ENCODE data around the gene ADAM11. TPM values are rescaled to one million over a fixed set of nuclear protein-coding genes. Genes with fewer than 3 reads are reported as not detected.

The ADAM11 gene
- total RNA-seq, 1 experiment from 2014 or later, result 0.12 TPM

- peak; percentile 28 for DNase-seq (ENCODE audit: low read depth)
Observed at GRCh38 chr17:44830359-44831288, 71.8 kb downstream of the ADAM11 start.

- DNase-seq (ENCODE audit: low read depth), result no peak
Observed at GRCh38 chr17:44831371-44831770, 72.6 kb downstream of the ADAM11 start.

Other genes starting within 250 kb of the ADAM11 start
- 22.4 and 41.3 TPM in 2 replicates for gene FZD2, start 201.5 kb upstream of the ADAM11 start, total RNA-seq (2014; rRNA removed; shearing (Covaris generic))
- gene MEIOC, start 102.5 kb upstream of the ADAM11 start, total RNA-seq (2014; rRNA removed; shearing (Covaris generic)), result not detected in 2 replicates
- gene CCDC43, start 69.2 kb upstream of the ADAM11 start, total RNA-seq (2014; rRNA removed; shearing (Covaris generic)), result 23.5 and 26.1 TPM in 2 replicates
- gene DBF4B, start 50.3 kb upstream of the ADAM11 start, total RNA-seq (2014; rRNA removed; shearing (Covaris generic)), result 9.2 and 17.1 TPM in 2 replicates
- 7.6 and 19.5 TPM in 2 replicates for gene GJC1, start 71.3 kb downstream of the ADAM11 start, total RNA-seq (2014; rRNA removed; shearing (Covaris generic))
- gene HIGD1B, start 88.9 kb downstream of the ADAM11 start, total RNA-seq (2014; rRNA removed; shearing (Covaris generic)), result not detected in 2 replicates
- 131 and 157 TPM in 2 replicates for gene EFTUD2, start 140.5 kb downstream of the ADAM11 start, total RNA-seq (2014; rRNA removed; shearing (Covaris generic))
- not detected in 2 replicates for gene GFAP, start 156.5 kb downstream of the ADAM11 start, total RNA-seq (2014; rRNA removed; shearing (Covaris generic))
- 4.9 and 10.6 TPM in 2 replicates for gene KIF18B, start 188.8 kb downstream of the ADAM11 start, total RNA-seq (2014; rRNA removed; shearing (Covaris generic))
- gene C1QL1, start 209.3 kb downstream of the ADAM11 start, total RNA-seq (2014; rRNA removed; shearing (Covaris generic)), result 14.7 and 21.4 TPM in 2 replicates

Data from M059J (cell line).